ENCODE measurements around the gene WDFY4. TPM values are rescaled to one million over a fixed set of nuclear protein-coding genes. Genes with fewer than 3 reads are reported as not detected.

WDFY4 gene
- total RNA-seq, 1 experiment from 2014 or later: 0.16 TPM

DNA sequence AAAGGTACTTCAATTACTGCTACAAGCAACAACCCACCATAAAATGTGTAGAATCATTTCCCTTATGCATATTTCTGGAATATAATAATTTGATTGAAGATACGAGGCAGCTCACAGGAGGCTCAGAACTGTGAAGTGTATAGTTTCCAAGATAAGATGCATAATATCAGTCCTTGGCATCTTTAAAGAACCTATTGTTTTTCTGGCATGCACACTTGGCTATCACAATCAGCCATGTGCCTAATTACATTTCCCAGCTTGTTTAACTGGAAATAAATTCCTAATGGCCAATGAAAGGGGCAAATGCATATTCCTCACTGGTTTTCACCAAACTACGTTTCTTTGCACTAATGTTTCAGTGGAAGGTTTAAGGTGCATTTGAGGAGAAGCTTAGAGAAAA is 338.4 kb downstream of the WDFY4 start:
- Histone ChIP-seq H3K27me3 (replicated peaks) (no peaks in the 10 kb centered on the region), H3K9me3 (replicated peaks) (no peaks in the 10 kb centered on the region), H3K36me3 (no peaks in the 10 kb centered on the region), H3K27ac (no peak overlapping the region), H3K4me1 (replicated peaks) (no peaks in the 10 kb centered on the region), H3K4me3 (no peak overlapping the region)
- no peak for DNase-seq (ENCODE audit: low read depth in 1 of 2, low spot score in 2 of 2)

DNA sequence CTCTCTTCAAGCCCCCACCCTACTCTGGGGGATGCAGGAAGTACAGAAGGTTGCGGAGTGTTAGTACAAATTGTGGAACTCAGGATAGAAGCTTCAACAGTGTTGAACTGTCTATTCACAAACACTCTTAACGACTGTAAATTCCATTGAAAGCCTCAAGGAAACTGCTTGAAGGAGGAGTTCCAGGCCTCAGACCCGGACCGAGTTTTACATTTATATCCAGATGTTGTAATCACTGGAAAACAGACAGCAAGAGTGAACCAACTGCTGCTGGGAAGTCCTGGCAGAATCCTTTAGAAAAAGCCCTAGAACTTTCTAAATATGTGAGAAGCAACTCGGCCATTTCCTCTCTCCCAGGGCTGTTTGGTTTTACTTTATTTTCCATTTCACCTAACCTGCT is 339.1 kb downstream of the WDFY4 start:
- no peaks in the 10 kb centered on the region for H3K36me3 ChIP-seq
- DNase-seq (ENCODE audit: low read depth in 1 of 2, low spot score in 2 of 2): no peak
- no peak overlapping the region for H3K27ac ChIP-seq
- H3K27me3 ChIP-seq (replicated peaks): no peaks in the 10 kb centered on the region
- no peaks in the 10 kb centered on the region for H3K9me3 ChIP-seq (replicated peaks)
- H3K4me1 ChIP-seq (replicated peaks): no peaks in the 10 kb centered on the region
- H3K4me3 ChIP-seq: no peak overlapping the region

DNA sequence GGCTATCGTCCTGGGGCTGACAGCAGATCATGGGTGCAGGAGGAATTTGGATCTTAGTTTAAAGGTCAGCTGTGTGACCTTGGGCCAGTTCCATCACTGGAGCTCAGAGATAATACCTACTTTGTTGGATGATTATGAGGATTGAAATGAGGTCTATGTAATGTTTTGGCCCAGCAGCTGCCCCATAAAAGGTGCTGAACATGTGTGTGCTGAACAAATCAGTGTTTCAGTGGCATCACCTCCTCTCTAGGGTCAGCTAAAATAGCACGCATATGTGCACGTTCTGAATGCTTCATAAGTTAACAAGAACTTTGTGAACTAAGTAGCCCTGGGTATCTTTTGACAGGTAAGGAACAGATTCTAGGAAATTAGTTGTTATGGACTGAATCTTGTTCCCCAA is 339.8 kb downstream of the WDFY4 start:
- H3K4me1 ChIP-seq (replicated peaks): no peaks in the 10 kb centered on the region

DNA sequence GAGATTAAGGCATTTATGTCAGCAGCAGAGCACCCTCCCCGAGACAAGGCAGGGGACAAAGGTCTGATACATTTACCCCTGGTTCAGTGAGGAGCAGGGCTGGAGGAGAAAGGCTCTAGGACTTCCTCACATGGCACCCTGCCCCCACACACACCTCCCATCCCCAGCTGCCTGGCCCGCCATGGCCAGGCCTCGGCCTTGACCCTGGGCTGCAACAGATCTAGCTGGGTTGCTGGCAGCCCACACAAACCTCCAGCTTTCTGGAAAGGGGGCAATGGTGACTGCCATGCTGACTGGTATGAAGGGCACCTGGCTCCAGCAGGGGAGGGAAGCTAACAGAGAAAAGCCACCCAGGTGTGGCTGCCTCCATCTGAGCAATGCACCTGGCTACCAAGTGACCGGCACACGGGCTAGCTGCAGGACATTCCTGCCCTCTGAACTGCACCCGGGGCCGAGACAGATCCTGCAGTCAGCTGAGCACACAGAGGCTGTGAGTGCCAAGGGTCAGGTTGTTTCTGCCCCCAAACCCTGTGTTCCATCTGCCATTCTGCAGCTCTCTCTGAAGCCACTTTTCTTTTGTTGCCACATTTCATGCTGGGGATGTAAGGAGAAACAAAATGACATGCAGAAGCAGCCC is 340.8 kb downstream of the WDFY4 start:
- H3K27me3 ChIP-seq (replicated peaks): no peaks in the 10 kb centered on the region
- H3K9me3 ChIP-seq (replicated peaks): no peaks in the 10 kb centered on the region
- H3K4me3 ChIP-seq: no peak overlapping the region

More for the DNA sequence above, 339.8 kb downstream of the WDFY4 start:
- H3K9me3 ChIP-seq (replicated peaks): no peaks in the 10 kb centered on the region
- H3K27ac ChIP-seq: no peak overlapping the region
- no peak for DNase-seq (ENCODE audit: low read depth in 1 of 2, low spot score in 2 of 2)
- H3K36me3 ChIP-seq: no peaks in the 10 kb centered on the region
- H3K4me3 ChIP-seq: no peak overlapping the region
- no peaks in the 10 kb centered on the region for H3K27me3 ChIP-seq (replicated peaks)

DNA sequence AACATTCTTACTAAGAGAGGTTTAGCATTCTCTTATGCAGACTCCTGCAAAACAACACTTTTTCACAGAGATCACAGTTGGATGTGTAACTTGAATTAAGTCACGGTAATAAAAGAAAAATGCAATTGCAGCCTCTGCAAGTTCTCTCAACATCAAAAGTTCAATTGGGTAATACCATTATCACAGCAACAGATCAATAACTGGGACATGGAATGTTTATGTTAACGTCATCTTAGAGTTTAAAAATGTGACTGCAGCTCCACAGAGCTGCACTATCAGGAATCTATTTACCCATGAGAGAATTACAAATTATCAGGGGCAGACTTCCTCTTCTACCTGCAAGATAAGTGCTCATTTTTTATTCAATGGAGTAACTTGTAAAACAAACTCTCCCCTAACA is 344.0 kb downstream of the WDFY4 start:
- Histone ChIP-seq H3K36me3 (no peaks in the 10 kb centered on the region), H3K27me3 (replicated peaks) (no peaks in the 10 kb centered on the region), H3K4me3 (no peak overlapping the region), H3K4me1 (replicated peaks) (no peaks in the 10 kb centered on the region), H3K9me3 (replicated peaks) (no peaks in the 10 kb centered on the region), H3K27ac (no peak overlapping the region)
- no peak for DNase-seq (ENCODE audit: low read depth in 1 of 2, low spot score in 2 of 2)

More for the DNA sequence above, 340.8 kb downstream of the WDFY4 start:
- H3K4me1 ChIP-seq (replicated peaks): no peaks in the 10 kb centered on the region
- H3K36me3 ChIP-seq: no peaks in the 10 kb centered on the region
- H3K27ac ChIP-seq: no peak overlapping the region
- no peak for DNase-seq (ENCODE audit: low read depth in 1 of 2, low spot score in 2 of 2)

DNA sequence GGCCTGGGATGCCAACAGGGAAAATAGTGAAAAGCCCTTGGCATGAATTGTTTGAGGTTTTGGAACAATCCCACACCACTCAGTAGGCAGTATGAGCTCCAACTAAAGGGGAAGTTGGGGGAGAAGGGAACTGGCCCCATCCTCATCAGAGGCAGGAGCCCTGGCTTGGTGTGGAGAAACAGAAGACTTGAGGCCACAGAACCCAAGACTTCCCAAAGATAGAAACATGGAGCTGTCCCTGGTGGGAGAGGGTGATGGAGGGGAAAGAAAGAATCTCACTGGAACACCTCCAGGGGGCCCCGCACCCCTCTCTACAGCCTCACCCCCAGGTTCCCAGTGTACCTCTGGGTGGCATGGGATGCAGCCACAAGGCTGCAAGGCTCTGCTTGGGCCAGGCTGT is 345.0 kb downstream of the WDFY4 start:
- Histone ChIP-seq H3K4me3 (no peak overlapping the region), H3K27me3 (replicated peaks) (no peaks in the 10 kb centered on the region), H3K36me3 (no peaks in the 10 kb centered on the region), H3K4me1 (replicated peaks) (no peaks in the 10 kb centered on the region), H3K27ac (no peak overlapping the region), H3K9me3 (replicated peaks) (no peaks in the 10 kb centered on the region)
- no peak for DNase-seq (ENCODE audit: low read depth in 1 of 2, low spot score in 2 of 2)

Other genes with a start within 250 kb of the WDFY4 start
- gene ARHGAP22, start 79.8 kb upstream of the WDFY4 start, total RNA-seq (2014; rRNA removed; shearing (Covaris generic)): 0.53 TPM in 1 of 2 replicates, not detected in the other

Data from SJSA1 (cell line).